Body of pancreas (tissue), 4 donors: ENCODE data around the gene DNAJC1. TPM values are rescaled to one million over a fixed set of nuclear protein-coding genes. Genes with fewer than 3 reads are reported as not detected.

Experiments used
- ATAC-seq: fragments of 150-250 bp; one replicate; pipeline ENCODE4 v1.9.1; 2016
- DNase-seq, 4 donors: peaks; one replicate each; pipeline ENCODE4 v3.0.0-alpha.2; 2019
- H3K27ac ChIP-seq, 4 donors: fragments of 200-600 bp; sonication (generic); 1 replicate in 3 of 4; 2 replicates in 1 of 4; pipeline versions ENCODE4 v1.5.1 to v1.6.1; 2016 to 2019; ENCODE audit warnings: mild to moderate bottlenecking in 1 of 4, mixed read lengths in 1 of 4, moderate library complexity in 1 of 4
- H3K27me3 ChIP-seq, 2 donors: fragments of 200-600 bp; sonication (generic); one replicate each; pipeline ENCODE4 v1.6.0; 2016; ENCODE audit warnings: mild to moderate bottlenecking in 1 of 2
- H3K36me3 ChIP-seq, 2 donors: fragments of 200-600 bp; sonication (generic); replicated peaks in 1 of 2; 2 replicates each; pipeline ENCODE4 v1.5.1; 2016; ENCODE audit warnings: low read depth in 2 of 2; ENCODE audit not compliant: insufficient read depth in 1 of 2
- H3K4me1 ChIP-seq: fragments of 200-600 bp; sonication (generic); one replicate; pipeline ENCODE4 v1.6.0; 2016
- H3K4me3 ChIP-seq, 2 donors: fragments of 200-600 bp; sonication (generic); 1 replicate in 1 of 2; 2 replicates in 1 of 2; pipeline ENCODE4 v1.5.1; 2016 to 2019
- H3K9me3 ChIP-seq, 3 donors: fragments of 200-600 bp; sonication (generic); 1 replicate in 2 of 3; 2 replicates in 1 of 3; pipeline ENCODE4 v1.5.1; 2016
- POLR2A ChIP-seq, 3 donors: fragments of 450-650 bp; IDR thresholded peaks; one replicate each; pipeline ENCODE4 v1.6.1; 2016; ENCODE audit warnings: antibody characterized with exemption in 3 of 3, mild to moderate bottlenecking in 2 of 3
- WGBS, 2 donors: methylation state at CpG; one replicate each; pipeline ENCODE4 v1.1.5; 2017; 5-methylcytosine and 5-hydroxymethylcytosine counted together
- intact Hi-C: fragments of 100-400 bp; cut with DNase I; formaldehyde crosslinking; loops from one replicate; pipeline ENCODE4 v1.15.1; 2023
- total RNA-seq, 2 donors: library from RNA; depleted of rRNA; stranded (reverse); fragments of >200 nt; gene quantifications; one replicate each; pipeline ENCODE4 v1.1.0, GENCODE V29; 2016
- TF ChIP-seq, protein P1 (sequence below), 7 experiments: fragments of 450-650 bp in 4 of 7; fragments of 200-600 bp in 3 of 7; sonication (generic) in 3 of 7; IDR thresholded peaks; one replicate each; pipeline ENCODE4 v1.5.1; 2016 to 2019; ENCODE audit warnings: antibody characterized with exemption in 7 of 7

The DNAJC1 gene
- total RNA-seq, 2 donors from 2014 or later: 45.7 to 90.3 TPM

GRCh38 chr10:21742740-21743412, 260.7 kb downstream of the DNAJC1 start:
- Histone ChIP-seq H3K27ac (peak overlapping the region in 2 of 4 donors; percentile 10 to 36), H3K36me3 (peaks cover 0 to 2% of the 10 kb centered on the region in 2 donors), H3K4me1 (peaks cover 12% of the 10 kb centered on the region), H3K27me3 (no peaks in the 10 kb centered on the region), H3K9me3 (no peaks in the 10 kb centered on the region), H3K4me3 (no peak overlapping the region)
- WGBS, 2 donors: 76 to 78% methylated on average over 5 of the region's 5 CpGs
- TF ChIP-seq, protein P1, sequence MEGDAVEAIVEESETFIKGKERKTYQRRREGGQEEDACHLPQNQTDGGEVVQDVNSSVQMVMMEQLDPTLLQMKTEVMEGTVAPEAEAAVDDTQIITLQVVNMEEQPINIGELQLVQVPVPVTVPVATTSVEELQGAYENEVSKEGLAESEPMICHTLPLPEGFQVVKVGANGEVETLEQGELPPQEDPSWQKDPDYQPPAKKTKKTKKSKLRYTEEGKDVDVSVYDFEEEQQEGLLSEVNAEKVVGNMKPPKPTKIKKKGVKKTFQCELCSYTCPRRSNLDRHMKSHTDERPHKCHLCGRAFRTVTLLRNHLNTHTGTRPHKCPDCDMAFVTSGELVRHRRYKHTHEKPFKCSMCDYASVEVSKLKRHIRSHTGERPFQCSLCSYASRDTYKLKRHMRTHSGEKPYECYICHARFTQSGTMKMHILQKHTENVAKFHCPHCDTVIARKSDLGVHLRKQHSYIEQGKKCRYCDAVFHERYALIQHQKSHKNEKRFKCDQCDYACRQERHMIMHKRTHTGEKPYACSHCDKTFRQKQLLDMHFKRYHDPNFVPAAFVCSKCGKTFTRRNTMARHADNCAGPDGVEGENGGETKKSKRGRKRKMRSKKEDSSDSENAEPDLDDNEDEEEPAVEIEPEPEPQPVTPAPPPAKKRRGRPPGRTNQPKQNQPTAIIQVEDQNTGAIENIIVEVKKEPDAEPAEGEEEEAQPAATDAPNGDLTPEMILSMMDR (IDR thresholded peaks at IDR 0.05): no peak
- no peak for TF ChIP-seq POLR2A (IDR thresholded peaks at IDR 0.05)
- intact Hi-C loops: no loop called here
- ATAC-seq (peak; percentile 38), DNase-seq (peak in 2 of 4 donors; percentile 29 to 31)

DNA sequence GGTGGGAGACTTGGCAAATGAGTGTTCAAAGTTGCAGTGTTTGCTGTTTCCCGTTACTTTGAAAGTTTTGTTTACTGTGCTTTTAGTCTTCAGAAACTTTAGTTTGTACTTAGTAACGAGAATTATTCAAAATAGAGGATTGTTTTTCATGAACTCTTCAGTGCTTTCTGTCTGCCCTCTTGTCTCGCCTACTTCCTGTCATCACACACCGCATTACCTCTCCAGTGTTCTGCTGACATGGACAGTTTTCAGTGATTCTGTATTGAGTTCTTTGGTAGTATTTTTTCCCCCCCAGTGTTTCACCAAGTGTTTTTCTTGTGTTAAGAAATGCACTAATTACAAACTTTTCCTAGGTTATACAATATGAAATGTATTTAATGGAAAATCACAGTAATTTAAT, 262.5 kb downstream of the DNAJC1 start:
- Histone ChIP-seq H3K36me3 (peaks cover 0 to 2% of the 10 kb centered on the region in 2 donors), H3K4me3 (no peak overlapping the region), H3K4me1 (peaks cover 12% of the 10 kb centered on the region), H3K27ac (no peak overlapping the region), H3K9me3 (no peaks in the 10 kb centered on the region), H3K27me3 (no peaks in the 10 kb centered on the region)
- no peak for DNase-seq
- TF ChIP-seq, protein P1 (IDR thresholded peaks at IDR 0.05): no peak
- TF ChIP-seq POLR2A (IDR thresholded peaks at IDR 0.05): no peak
- no peak for ATAC-seq
- WGBS, 2 donors: 89 to 90% methylated on average over 4 of the region's 4 CpGs
- intact Hi-C loops: no loop called here

DNA sequence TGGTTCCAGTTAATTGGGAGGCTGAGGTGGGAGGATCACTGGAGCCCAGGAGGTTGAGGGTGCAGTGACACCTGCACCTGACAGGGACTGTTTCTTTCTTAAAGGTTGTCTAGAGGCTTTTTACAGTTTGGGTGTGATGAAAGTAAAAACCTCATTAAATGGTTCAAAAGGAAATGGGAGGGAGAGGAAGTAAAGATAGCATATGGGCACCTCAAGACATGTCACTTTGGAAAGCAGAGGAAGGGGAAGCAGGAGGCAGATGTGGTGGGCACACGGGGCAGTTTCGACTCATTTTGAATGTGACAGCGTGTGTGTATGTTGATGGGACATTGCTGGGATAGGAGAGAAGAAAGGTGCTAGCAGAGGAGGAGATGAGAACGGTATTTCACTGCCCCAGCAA, 266.4 kb downstream of the DNAJC1 start:
- TF ChIP-seq, protein P1 (IDR thresholded peaks at IDR 0.05): no peak
- TF ChIP-seq POLR2A (IDR thresholded peaks at IDR 0.05): no peak
- WGBS, 2 donors: 78 to 88% methylated on average over 4 of the region's 4 CpGs
- Histone ChIP-seq H3K36me3 (peaks cover 0 to 4% of the 10 kb centered on the region in 2 donors), H3K27me3 (no peaks in the 10 kb centered on the region), H3K9me3 (no peaks in the 10 kb centered on the region), H3K4me1 (peaks cover 12% of the 10 kb centered on the region), H3K4me3 (no peak overlapping the region), H3K27ac (no peak overlapping the region)
- DNase-seq: no peak
- ATAC-seq: no peak
- intact Hi-C loops: no loop called here

DNA sequence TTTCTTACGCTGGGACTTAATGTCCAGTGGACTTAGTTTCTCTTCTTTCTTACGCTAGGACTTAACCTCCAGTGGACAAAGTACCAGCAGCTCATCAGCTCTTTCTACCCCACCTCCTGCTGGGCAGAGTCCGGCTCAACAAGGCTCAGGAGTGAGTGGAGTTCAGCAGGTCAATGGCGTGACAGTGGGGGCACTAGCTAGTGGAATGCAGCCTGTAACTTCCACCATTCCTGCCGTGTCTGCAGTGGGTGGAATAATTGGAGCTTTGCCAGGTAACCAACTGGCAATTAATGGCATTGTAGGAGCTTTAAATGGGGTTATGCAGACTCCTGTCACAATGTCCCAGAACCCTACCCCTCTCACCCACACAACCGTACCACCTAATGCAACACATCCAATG, 269.8 kb downstream of the DNAJC1 start:
- TF ChIP-seq, protein P1 (IDR thresholded peaks at IDR 0.05): no peak
- no peak for TF ChIP-seq POLR2A (IDR thresholded peaks at IDR 0.05)
- Histone ChIP-seq H3K9me3 (no peaks in the 10 kb centered on the region), H3K27me3 (no peaks in the 10 kb centered on the region), H3K36me3 (peaks cover 0 to 2% of the 10 kb centered on the region in 2 donors), H3K4me3 (no peak overlapping the region), H3K4me1 (peaks cover 14% of the 10 kb centered on the region), H3K27ac (no peak overlapping the region)
- DNase-seq (no peak), ATAC-seq (no peak)
- intact Hi-C loops: no loop called here
- WGBS, 2 donors: 79 to 83% methylated on average over 6 of the region's 6 CpGs
